ENCODE results near the gene ERC1. TPM values are rescaled to one million over a fixed set of nuclear protein-coding genes. Genes with fewer than 3 reads are reported as not detected.

Gene ERC1
- total and polyA plus RNA-seq, 2 donors (not counting 3 experiments of a cell fraction or from before 2014, with no cell fraction given) = 11.7 to 66.1 TPM

- no peaks in the 10 kb centered on the region for H3K9me1 ChIP-seq (replicated peaks; ENCODE audit: control insufficient read depth, extremely low read depth, insufficient read depth, low read length)
- no peaks in the 10 kb centered on the region for H3K79me2 ChIP-seq (ENCODE audit: control insufficient read depth, insufficient read depth, low read length)
- H3K27ac ChIP-seq (ENCODE audit: insufficient read depth, low read depth, low read length) = no peak overlapping the region
- ChIA-PET POLR2A (no interaction called here), CTCF (interaction anchor here (0.6 to 1.3 kb wide), 5 partner anchors 44 to 401 kb away, joined by 3 to 4 read pairs (median 3); no protein-coding TSS in a partner anchor)
- H3K4me1 ChIP-seq (ENCODE audit: control insufficient read depth, extremely low read depth, insufficient read depth, low read length) = no peaks in the 10 kb centered on the region
- H2AFZ ChIP-seq (ENCODE audit: low read depth, low read length) = no peak overlapping the region
- BruUV-seq (replicated peaks) = no TSS peak
- no peak overlapping the region for H3K9ac ChIP-seq (replicated peaks; ENCODE audit: extremely low read depth, insufficient read depth, low read length)
- dilution Hi-C loops (cut with MboI; ENCODE audit: extremely low pct_ligation_motif_present, low sequenced_read_pairs) (no loop called here), intact Hi-C loops (cut with micrococcal nuclease) (no loop called here)
- peaks cover 9 to 21% of the 10 kb centered on the region in 2 experiments for H3K27me3 ChIP-seq (ENCODE audit: control insufficient read depth in 2 of 2, insufficient read depth in 2 of 2, low read length in 2 of 2)
- no peak for FAIRE-seq
- peak; percentile 41 for DNase-seq (ENCODE audit: low read depth, low spot score)
- no peak for TF ChIP-seq MYC (IDR thresholded peaks at IDR 0.05; ENCODE audit: low read depth, low read length)
- TF ChIP-seq POLR2A (IDR thresholded peaks at IDR 0.05; ENCODE audit: low read depth, low read length) = no peak
- peak; percentile 18 for TF ChIP-seq FOS (IDR thresholded peaks at IDR 0.05; ENCODE audit: borderline replicate concordance, insufficient read depth, low read length)
- H3K9me3 ChIP-seq (replicated peaks; ENCODE audit: control insufficient read depth, insufficient read depth, low read length) = no peaks in the 10 kb centered on the region
- no peaks in the 10 kb centered on the region for H3K36me3 ChIP-seq (ENCODE audit: control insufficient read depth in 2 of 2, extremely low read depth in 1 of 2, insufficient read depth in 2 of 2, low read length in 2 of 2)
- no peak overlapping the region for H3K4me3 ChIP-seq (replicated peaks in 1 of 3; ENCODE audit: insufficient read depth in 1 of 3, low read depth in 1 of 3, low read length in 3 of 3)
- H3K4me2 ChIP-seq (ENCODE audit: insufficient read depth, low read length) = no peak overlapping the region
- H4K20me1 ChIP-seq (replicated peaks; ENCODE audit: control insufficient read depth, extremely low read depth, insufficient read depth, low read length) = no peaks in the 10 kb centered on the region
These were observed 527.8 kb downstream of the ERC1 start for GRCh38 chr12:1518591-1519516.

DNA sequence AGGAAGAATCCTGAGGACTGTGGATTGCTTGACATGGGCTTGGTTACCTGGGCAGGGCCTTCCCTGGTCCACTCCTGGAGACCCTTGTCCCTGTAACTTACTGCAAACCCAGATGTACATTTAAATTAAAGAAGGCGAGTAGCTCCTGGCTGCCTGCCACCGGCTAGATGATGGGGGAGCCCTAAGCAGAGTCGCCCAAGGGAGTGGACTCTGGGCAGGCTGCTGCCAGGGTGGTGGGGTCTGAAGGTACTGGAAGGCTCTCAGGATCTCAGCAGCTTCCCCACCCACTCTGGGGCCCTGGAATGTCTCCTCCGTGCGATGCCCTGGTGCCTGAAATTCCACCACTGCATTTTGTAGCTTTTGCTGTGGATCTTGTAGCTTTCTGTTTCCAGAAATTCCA, 528.6 kb downstream of the ERC1 start:
- Histone ChIP-seq H3K9ac (replicated peaks; ENCODE audit: extremely low read depth, insufficient read depth, low read length) (no peak overlapping the region), H3K27ac (ENCODE audit: insufficient read depth, low read depth, low read length) (no peak overlapping the region)
- CTCF ChIA-PET = interaction anchor here (0.7 to 1.3 kb wide), 5 partner anchors 43 to 427 kb away, joined by 3 to 4 read pairs (median 3); no protein-coding TSS in a partner anchor

More for the DNA sequence above, 528.6 kb downstream of the ERC1 start:
- FAIRE-seq (no peak), DNase-seq (ENCODE audit: low read depth, low spot score) (no peak)
- POLR2A ChIA-PET = interaction anchor here (0.7 kb wide), 1 partner anchor 272 kb away, joined by 3 read pairs; no protein-coding TSS in a partner anchor
- Histone ChIP-seq H3K4me1 (ENCODE audit: control insufficient read depth, extremely low read depth, insufficient read depth, low read length) (no peaks in the 10 kb centered on the region), H2AFZ (ENCODE audit: low read depth, low read length) (no peak overlapping the region), H3K9me3 (replicated peaks; ENCODE audit: control insufficient read depth, insufficient read depth, low read length) (no peaks in the 10 kb centered on the region), H3K79me2 (ENCODE audit: control insufficient read depth, insufficient read depth, low read length) (no peaks in the 10 kb centered on the region), H3K9me1 (replicated peaks; ENCODE audit: control insufficient read depth, extremely low read depth, insufficient read depth, low read length) (no peaks in the 10 kb centered on the region), H3K36me3 (ENCODE audit: control insufficient read depth in 2 of 2, extremely low read depth in 1 of 2, insufficient read depth in 2 of 2, low read length in 2 of 2) (no peaks in the 10 kb centered on the region), H3K4me2 (ENCODE audit: insufficient read depth, low read length) (no peak overlapping the region), H3K27me3 (ENCODE audit: control insufficient read depth in 2 of 2, insufficient read depth in 2 of 2, low read length in 2 of 2) (peaks cover 11 to 26% of the 10 kb centered on the region in 2 experiments), H3K4me3 (replicated peaks in 1 of 3; ENCODE audit: insufficient read depth in 1 of 3, low read depth in 1 of 3, low read length in 3 of 3) (no peak overlapping the region), H4K20me1 (replicated peaks; ENCODE audit: control insufficient read depth, extremely low read depth, insufficient read depth, low read length) (no peaks in the 10 kb centered on the region)
- dilution Hi-C loops (cut with MboI; ENCODE audit: extremely low pct_ligation_motif_present, low sequenced_read_pairs) (no loop called here), intact Hi-C loops (cut with micrococcal nuclease) (no loop called here)
- no peak for TF ChIP-seq EZH2 (IDR thresholded peaks at IDR 0.05; ENCODE audit: borderline replicate concordance, low read depth, low read length, severe bottlenecking)
- no peak for TF ChIP-seq POLR2A (IDR thresholded peaks at IDR 0.05; ENCODE audit: low read depth, low read length)
- TF ChIP-seq MAX (IDR thresholded peaks at IDR 0.05; ENCODE audit: insufficient read depth, insufficient read length) = no peak
- no peak for TF ChIP-seq GATA2 (IDR thresholded peaks at IDR 0.05; ENCODE audit: insufficient read depth, insufficient read length, low read depth, low read length)
- TF ChIP-seq JUN (IDR thresholded peaks at IDR 0.05; ENCODE audit: borderline replicate concordance, insufficient read depth, insufficient read length, low read depth) = no peak
- TF ChIP-seq CTCF (IDR thresholded peaks at IDR 0.05; ENCODE audit: extremely low read depth in 1 of 2, insufficient read depth in 1 of 2, low read depth in 1 of 2, low read length in 2 of 2) = no peak
- no peak for TF ChIP-seq MYC (IDR thresholded peaks at IDR 0.05; ENCODE audit: low read depth, low read length)
- TF ChIP-seq FOS (IDR thresholded peaks at IDR 0.05; ENCODE audit: borderline replicate concordance, insufficient read depth, low read length) = no peak
- no peak for TF ChIP-seq POLR2AphosphoS5 (IDR thresholded peaks at IDR 0.05; ENCODE audit: insufficient read depth, low read depth, low read length)
- BruUV-seq (replicated peaks) = no TSS peak
